ENCODE data around the gene P3H4.

Gene P3H4

GRCh38 chr17:41769985-41770384, 41.8 kb downstream of the P3H4 start:
- TF ChIP-seq FOXP2 (optimal IDR thresholded peaks at IDR 0.05; ENCODE audit: borderline replicate concordance, extremely low read depth, extremely low read length, insufficient read depth) (no peak), SIN3A (IDR thresholded peaks at IDR 0.05; ENCODE audit: borderline replicate concordance, insufficient read depth, low read length) (no peak), POLR2AphosphoS5 (IDR thresholded peaks at IDR 0.05; ENCODE audit: low read depth, low read length) (no peak), TAF1 (IDR thresholded peaks at IDR 0.05; ENCODE audit: borderline replicate concordance, insufficient read depth, low read length) (no peak), REST (IDR thresholded peaks at IDR 0.05; ENCODE audit: insufficient read depth in 1 of 2, low read depth in 2 of 2, low read length in 2 of 2) (no peak)

GRCh38 chr17:41769346-41769862, 42.3 kb downstream of the P3H4 start:
- no peak for TF ChIP-seq TAF1 (IDR thresholded peaks at IDR 0.05; ENCODE audit: borderline replicate concordance, insufficient read depth, low read length)
- TF ChIP-seq FOXP2 (optimal IDR thresholded peaks at IDR 0.05; ENCODE audit: borderline replicate concordance, extremely low read depth, extremely low read length, insufficient read depth): no peak
- no peak for TF ChIP-seq REST (IDR thresholded peaks at IDR 0.05; ENCODE audit: insufficient read depth in 1 of 2, low read depth in 2 of 2, low read length in 2 of 2)
- no peak for TF ChIP-seq SIN3A (IDR thresholded peaks at IDR 0.05; ENCODE audit: borderline replicate concordance, insufficient read depth, low read length)
- TF ChIP-seq POLR2AphosphoS5 (IDR thresholded peaks at IDR 0.05; ENCODE audit: low read depth, low read length): no peak

GRCh38 chr17:41768682-41769288, 43.0 kb downstream of the P3H4 start:
- TF ChIP-seq SIN3A (IDR thresholded peaks at IDR 0.05; ENCODE audit: borderline replicate concordance, insufficient read depth, low read length) (no peak), TAF1 (IDR thresholded peaks at IDR 0.05; ENCODE audit: borderline replicate concordance, insufficient read depth, low read length) (no peak), REST (IDR thresholded peaks at IDR 0.05; ENCODE audit: insufficient read depth in 1 of 2, low read depth in 2 of 2, low read length in 2 of 2) (no peak), FOXP2 (optimal IDR thresholded peaks at IDR 0.05; ENCODE audit: borderline replicate concordance, extremely low read depth, extremely low read length, insufficient read depth) (no peak), POLR2AphosphoS5 (IDR thresholded peaks at IDR 0.05; ENCODE audit: low read depth, low read length) (no peak)

GRCh38 chr17:41767324-41768042, 44.3 kb downstream of the P3H4 start:
- TF ChIP-seq REST (IDR thresholded peaks at IDR 0.05; ENCODE audit: insufficient read depth in 1 of 2, low read depth in 2 of 2, low read length in 2 of 2) (no peak), FOXP2 (optimal IDR thresholded peaks at IDR 0.05; ENCODE audit: borderline replicate concordance, extremely low read depth, extremely low read length, insufficient read depth) (no peak), POLR2AphosphoS5 (IDR thresholded peaks at IDR 0.05; ENCODE audit: low read depth, low read length) (no peak), TAF1 (IDR thresholded peaks at IDR 0.05; ENCODE audit: borderline replicate concordance, insufficient read depth, low read length) (no peak), SIN3A (IDR thresholded peaks at IDR 0.05; ENCODE audit: borderline replicate concordance, insufficient read depth, low read length) (no peak)
